G401.6 (cell line): ENCODE data around the gene NPEPPS.
"Not testable (repeated sequence)": the region's sequence is repeated elsewhere in the genome, so short reads cannot be mapped to it uniquely, and the experiment has no call there.

Source experiments
- FAIRE-seq: peaks from 2 replicates; lab custom pipeline; 2012; peaks lifted over from hg19 to GRCh38; lab: Jason Lieb, UNC

NPEPPS gene

DNA sequence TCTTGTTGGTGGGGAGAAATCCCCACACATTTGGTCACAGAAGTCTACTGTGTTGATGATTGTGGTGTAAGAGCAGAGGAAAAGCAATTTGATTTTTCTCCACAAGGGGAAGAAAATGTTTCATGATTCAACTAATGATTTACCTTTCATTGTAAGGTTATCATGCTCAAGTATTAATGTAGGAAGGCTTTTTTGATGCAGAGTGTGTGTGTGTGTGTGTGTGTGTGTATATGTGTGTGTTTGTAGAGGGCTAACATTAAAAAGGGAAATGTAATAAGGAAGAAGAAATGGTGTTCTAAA is 31.4 kb downstream of the NPEPPS start:
- FAIRE-seq, result peak; percentile 83

DNA sequence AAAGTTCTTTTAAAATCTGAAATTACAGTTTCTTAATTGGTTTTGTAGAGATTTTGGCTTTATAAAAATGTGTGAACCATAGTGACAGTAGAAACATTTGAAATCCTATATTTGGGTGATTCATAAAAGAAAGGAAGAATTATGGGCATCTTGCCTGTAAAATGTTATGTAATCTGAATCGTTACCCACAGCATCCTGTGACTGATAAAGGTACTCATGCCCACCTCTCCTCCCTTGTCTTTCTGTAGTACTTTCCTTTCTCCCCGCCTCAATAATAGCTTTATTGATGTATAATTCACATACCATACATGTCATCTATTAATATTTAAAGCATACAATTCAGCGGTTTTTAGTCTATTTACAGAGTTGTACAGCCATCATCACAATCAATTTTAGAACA is 36.4 kb downstream of the NPEPPS start:
- FAIRE-seq, result not testable (repeated sequence)

DNA sequence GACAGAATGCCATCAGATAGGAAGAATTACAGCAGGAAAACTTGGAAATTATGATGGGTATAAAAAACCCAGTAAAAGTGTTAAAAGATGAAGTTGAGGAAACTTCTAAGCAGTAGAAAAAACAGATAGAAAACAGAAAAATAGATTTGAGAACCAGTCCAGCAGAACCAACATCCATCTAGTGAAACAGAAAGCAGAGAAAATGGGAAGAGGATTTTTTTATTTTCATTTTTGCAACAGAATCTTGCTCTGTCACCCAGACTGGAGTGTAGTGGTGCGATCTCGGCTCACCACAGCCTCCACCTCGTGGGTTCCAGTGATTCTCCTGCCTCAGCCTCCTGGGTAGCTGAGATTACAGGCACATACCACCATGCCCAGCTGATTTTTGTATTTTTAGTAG is 41.7 kb downstream of the NPEPPS start:
- FAIRE-seq, result peak; percentile 46

DNA sequence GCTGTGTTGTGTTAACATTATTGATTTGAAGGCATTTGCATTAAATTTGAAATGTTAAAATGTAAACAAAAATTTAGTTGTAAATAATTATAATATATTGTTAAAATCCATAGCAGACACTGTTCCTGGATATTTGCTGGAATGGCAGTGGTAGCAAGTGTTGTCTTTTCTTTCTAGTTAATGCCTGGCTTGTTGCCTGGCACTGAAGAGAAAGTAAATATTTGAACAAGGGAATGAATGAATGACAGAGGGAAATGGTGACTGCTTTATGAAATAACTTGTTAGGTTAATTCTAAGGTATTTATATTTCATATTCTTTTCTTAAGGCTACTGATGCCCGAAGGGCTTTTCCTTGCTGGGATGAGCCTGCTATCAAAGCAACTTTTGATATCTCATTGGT is 51.5 kb downstream of the NPEPPS start:
- FAIRE-seq, result peak; percentile 88

DNA sequence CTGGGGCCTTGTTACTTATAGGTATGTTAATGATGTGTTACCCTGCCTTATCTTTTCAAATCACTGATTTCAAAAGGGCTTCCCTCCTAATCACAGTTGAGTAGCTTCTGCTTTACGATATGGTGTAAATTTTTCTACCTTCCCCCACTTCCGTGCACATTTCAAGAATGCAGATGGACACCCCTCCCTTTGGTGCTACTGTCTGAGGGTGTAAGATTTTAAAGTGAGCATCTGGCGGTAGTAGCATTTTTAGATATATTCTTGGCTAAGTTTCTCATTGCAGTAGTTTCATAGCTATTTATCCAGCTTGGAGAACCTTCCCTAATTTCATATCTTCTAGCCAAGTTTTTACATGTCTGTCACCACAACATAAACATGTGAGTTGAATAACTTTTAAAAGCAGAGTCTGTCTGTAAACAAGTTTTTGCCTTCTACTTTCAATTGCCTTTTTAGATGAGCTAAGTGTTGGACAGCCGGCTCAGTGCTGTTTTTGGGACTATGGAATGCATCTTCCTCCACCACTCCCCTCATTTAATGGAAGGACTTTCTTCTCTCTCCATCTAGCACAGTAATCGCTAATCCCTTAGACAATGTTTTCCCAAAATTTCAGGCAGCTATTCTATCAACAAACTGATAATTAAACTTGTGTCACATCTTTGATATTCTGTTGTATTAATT is 55.6 kb downstream of the NPEPPS start:
- FAIRE-seq, result peak; percentile 66

DNA sequence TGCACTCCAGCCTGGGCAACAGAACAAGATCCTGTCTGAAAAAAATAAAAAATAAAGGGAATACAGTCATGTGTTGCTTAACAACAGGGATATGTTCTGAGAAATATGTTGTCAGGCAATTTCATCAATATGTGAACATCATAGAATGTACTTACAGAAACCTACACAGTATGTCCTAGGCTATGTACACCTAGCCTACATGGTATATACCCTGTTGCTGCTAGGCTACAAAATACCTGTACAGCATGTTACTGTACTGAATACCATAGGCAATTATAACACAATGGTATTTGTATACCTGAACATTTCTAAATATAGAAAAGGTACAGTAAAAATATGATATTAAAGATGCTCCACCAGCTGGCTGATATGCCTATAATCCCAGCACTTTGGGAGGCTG is 62.6 kb downstream of the NPEPPS start:
- not testable (repeated sequence) for FAIRE-seq

DNA sequence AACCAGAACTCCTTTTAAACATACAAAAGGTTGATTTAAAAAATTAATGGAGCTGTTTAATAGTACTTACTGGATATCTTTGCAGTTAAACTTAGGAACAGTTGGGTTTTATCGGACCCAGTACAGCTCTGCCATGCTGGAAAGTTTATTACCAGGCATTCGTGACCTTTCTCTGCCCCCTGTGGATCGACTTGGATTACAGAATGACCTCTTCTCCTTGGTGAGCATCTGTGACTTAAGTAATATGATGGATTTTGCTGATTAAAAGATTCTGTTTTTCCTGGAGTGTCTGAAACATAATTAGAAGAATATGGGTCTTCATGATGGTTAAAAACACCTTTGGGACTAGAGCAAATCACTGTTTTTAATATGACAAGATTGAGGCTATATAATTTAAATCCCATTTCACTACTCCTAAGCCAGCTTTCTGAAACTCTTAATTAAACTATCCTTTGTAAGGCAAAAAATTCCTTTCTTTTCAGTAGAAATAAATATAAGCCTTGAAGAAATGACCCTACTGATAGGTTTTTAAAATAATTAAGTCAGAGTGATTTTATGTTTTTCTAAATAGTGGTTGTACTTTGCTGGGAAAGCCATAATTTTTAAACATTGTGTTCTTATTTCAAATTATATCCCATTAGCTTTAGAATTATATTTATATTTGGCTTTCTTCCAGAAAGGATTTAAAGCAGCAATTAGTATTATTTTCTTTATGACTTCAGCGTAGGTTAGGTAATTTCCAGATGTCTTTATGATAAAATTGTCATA is 73.1 kb downstream of the NPEPPS start:
- FAIRE-seq, result peak; percentile 78

DNA sequence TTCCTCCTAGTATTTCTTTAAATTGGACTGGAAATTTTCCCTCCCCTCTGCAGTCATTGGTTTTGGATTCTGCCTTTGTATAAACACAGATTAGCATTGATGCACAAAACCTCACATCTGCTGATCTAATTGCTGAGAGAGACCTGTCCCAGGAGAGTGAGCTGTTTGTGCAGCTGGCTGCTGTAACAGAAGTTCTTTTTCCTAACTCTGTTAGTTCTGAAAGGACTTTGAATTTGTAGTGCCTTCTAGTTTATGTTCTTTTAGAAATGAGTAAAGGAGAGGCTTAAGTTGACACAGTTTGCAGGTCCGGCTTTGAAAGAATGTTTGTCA is 73.7 kb downstream of the NPEPPS start:
- FAIRE-seq, result no peak

DNA sequence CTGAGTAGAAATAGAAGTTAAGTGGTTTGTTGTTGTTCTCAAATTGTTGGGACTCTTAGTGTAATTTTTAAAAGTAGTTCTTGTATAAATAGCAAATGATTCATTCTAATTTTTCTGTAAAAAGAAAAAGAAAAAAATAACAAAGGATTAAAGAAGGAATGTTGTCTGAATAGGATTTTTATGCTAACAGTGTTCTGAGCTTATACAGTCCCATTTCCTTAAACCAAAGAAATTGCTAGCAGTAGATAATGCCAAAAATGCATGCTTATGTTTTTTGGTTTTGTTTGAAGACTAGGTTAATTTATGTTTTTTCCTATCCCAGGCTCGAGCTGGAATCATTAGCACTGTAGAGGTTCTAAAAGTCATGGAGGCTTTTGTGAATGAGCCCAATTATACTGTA is 74.1 kb downstream of the NPEPPS start:
- FAIRE-seq, result no peak

DNA sequence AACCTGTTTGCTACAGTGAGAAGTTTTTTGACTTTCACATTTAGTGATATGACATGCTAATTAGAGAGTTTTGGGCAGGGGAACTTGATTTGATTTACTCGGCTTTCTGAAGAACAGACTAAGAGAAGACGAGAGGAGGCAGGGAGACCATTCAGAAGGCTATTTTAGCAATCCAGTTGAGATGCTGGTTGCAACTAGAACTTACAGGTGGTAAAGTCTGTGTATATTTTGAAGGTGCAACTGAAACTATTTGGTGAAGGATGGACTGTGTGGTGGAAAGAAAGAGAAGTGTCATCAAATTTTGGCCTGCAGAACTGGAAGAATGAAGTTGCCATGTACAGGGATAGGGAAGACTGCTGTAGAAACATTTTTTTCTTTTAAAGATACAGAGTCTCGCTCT is 76.6 kb downstream of the NPEPPS start:
- FAIRE-seq, result no peak

DNA sequence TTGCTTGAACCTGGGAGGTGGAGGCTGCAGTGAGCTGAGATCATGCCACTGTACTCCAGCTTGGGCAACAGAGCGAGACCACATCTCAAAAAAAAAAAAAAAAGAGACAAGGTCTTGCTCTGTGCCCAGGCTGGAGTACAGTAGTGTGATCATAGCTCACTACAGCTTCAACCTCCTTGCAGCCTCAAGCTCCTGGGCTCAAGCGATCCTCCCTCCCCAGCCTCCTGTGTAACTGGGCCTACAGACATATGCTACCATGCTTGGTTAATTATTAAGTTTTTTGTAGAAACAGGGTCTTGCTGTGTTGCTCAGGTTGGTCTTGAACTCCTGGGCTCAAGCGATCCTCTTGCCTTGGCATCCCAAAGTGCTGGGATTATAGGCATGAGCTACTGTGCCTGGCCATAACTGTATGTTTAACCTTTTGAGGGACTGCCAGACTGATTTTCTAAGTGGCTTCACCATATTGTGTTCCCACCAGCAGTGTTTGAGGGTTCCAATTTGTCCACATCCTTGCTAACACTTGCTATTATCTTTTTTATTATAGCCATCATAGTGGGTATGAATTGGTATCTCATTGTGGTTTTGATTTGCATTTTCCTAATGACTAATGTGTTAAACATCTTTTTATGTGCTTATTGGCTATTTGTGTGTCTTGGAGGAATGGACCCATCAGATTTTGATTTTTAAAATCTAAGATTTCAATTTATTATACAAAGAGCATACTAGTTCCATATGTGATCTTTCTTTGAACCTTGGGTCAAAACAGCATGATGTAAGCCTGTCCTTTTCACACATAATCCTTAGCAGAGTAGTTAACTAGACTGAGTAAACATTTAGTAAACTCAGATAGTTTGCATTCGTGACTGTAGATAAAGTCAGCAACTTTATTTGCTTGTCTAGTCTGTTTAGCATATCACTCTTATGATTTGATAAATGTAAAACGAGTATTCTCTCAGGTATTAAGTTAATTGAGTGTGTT is 80.8 kb downstream of the NPEPPS start:
- FAIRE-seq, result no peak

DNA sequence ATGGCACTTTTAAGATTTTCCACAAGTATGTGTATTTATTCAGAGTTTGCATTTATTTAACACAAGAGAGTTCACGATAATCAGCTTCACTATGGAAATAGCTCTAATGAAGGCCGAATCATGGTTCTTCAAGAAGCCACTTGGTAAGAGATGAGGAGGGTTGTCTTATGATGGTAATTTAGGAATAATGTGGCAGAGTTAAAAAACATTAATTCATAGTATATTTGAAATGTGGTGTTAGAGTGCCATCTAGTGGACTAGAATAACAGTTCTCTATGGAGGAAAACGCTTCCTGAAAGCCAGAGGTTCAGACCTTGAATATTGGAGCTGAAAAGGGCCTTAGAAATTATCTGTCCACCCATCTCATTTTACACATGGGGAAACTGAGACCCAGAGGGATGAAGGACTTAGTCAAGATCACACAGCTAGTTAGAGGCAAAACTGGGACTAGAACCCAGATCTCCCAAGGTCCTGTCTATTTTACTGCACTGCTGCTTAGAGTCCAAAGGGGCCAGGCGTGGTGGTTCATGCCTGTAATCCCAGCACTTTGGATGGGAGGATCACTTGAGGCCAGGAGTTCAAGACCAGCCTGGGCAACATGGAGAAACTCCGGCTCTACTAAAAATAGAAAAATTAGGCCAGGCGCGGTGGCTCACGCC is 85.0 kb downstream of the NPEPPS start:
- FAIRE-seq, result peak; percentile 94

DNA sequence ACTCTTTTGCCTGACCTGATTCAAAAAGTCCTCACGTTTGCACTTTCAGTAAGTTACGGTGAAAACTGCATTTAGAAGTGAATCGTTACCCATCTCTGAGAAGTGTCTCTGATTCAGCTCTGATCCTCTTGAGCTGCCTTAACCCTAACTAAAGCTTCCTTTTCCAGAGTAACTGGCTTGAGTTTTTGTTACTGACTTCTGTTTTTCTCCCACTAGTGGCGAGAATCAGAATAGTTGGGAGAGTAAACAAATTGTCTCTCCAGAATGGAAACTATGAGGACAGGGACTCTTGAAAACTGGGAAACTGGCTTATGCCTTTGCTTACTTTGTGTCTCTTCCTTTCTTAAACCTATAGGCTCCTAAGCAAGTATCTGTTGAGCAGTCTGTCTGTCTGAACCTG is 87.5 kb downstream of the NPEPPS start:
- FAIRE-seq, result peak; percentile 89

DNA sequence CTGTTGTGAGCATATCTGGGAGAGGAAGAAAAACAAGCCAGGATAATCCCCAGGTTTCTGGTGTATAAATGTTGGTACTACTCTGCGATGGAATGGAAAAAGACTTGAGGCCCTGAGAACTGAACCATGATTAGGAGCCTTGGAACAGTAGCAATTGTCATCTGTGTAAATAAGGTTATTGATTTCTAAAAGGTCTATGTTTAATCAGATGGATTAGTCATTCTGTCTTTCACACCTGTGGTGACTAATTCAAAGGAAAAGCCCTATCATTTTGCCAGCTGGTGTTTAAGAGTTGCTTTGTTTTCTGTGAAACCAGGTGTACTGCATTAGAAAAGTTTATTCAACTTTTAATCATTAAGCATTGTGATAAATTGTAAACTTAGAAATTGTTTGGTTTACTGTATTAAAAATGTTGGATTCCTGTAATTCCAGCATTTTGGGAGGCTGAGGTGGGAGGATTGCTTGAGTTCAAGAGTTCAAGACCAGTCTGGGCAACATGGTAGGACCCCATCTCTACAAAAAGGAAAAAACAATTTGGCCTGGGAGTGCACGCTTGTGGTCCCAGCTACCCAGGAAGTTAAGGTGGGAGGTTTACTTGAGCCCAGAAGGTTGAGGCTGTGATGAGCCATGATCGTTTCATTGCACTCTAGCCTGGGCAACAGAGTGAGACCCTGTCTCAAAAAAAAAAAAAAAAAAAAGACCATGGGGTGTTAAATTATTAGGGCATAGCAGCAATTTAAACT is 89.8 kb downstream of the NPEPPS start:
- no peak for FAIRE-seq

DNA sequence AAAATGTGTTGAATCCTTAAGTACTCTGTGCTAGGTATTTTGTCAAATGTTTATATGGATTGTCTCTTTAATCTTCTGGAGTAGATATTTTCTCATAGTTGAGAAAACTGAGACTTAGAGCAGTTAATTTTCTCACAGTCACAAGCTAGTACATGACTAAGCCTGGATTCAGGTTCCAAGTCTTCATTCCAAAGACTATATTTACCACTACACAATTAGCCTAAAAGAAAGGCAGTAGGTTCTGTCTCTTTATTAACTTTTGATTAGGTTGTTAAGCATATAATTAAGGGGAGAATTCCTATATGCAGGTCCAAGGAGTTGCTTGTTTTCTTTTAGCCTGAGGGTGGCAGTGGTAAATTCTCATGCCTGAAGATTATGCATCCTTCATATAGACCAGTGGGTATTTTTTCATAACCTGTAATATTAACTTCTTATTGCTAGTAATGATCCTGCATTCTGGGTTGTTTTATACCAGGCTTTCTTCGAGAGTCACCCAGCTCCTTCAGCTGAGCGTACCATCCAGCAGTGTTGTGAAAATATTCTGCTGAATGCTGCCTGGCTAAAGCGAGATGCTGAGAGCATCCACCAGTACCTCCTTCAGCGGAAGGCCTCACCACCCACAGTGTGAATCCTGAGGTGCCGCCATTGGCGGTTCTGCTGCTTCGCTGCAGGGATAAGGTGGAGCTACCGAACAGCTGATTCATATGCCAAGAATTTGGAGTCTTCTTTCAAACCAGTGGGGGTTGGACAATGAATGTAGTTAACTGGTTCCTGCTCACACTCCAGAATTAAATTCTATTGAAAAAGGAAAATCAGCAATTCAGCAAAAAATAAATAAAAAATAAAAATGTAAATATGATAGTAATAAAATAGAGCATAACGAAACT is 90.6 kb downstream of the NPEPPS start:
- FAIRE-seq, result peak; percentile 99

DNA sequence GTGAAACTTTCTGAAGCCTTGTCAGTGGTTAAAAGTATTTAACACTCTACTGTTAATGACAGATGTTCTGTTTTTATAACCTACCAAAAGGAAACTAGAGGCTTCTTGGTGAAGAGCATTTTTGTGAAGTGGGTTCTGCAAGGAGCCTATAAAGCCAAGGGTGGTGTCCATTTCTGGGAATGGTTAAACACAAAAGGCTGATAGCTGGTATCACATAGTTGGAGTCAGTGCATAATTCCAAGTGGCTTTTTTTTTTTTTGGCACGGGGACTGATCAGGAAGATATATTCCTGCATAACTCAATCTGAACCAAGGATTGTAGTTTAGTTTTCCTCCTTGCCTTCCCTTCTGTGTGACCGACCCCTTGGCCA is 91.3 kb downstream of the NPEPPS start:
- FAIRE-seq, result no peak

DNA sequence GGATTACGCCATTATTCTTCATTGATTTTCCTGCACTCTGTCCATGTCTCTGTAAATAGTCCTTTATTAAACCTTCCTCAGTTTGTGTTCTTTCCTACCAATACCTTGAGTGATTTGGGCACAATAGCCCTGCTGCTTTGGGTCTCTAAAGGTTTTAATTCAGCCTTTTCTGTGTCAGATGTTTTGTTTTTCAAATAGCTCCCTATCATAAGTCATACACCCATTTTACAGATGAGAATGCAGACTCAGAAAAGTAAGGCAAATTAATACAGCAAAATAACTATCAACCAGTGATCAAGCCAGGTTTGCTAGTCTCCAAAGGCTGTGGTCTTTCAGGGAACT is 93.8 kb downstream of the NPEPPS start:
- no peak for FAIRE-seq

DNA sequence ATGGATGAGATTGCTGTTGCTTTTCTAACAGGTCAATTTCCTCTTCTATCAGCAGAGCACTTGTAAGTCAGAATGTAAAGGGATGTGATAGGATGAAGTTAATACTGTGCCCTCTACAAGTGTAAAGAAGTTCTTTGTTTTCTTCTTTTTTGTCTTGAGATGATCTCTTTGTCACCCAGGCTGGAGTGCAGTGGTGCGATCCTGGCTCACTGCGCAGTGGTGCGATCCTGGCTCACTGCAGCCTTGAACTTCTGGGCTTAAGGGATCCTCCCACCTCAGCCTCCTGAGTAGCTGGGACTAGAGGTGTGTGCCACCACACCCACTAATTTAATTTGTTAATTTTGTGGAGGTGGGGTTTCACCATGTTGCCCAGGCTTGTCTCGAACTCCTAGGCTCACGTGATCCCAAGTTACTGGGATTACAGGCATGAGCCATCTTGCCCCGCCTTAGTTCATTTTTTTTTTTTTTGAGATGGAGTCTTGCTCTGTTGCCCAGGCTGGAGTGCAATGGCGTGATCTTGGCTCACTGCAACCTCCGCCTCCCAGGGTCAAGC is 97.2 kb downstream of the NPEPPS start:
- no peak for FAIRE-seq

DNA sequence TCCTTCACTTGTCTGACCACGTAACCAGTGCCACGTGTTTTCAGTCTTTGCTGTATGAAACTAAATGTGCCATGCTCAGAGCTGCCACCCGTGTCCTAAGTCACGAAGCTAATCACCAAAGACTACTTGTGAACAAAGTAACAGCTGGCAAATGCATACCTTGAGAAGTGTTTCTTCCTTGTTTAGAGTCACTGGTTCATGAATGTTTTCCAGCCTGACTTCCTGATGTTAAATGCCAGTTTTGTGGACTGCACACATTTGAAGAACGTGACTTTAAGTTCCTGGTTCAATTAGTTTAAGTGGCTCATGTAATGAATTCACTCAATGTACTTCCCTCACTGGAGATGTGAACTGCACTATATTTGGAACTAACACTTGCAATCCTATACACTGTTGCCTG is 98.9 kb downstream of the NPEPPS start:
- FAIRE-seq, result no peak

DNA sequence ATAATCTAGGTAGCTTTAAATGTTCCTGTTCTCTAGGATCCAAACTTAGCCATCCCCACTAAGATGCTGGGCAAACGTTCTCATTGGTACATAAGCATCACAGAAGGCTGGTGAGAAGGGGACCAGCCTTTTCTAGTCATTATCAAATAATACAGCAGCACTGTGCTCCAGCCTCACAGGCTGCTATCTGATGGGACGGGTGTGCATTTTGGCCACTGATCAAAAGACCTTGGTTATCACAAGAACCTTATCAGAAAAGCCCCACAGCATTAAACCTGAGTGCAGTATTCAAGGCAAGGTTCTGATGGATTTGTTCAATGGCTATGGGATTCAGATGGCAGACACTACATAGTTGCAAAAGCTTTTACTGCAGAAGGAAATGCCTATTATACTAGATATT is 99.7 kb downstream of the NPEPPS start:
- FAIRE-seq, result no peak

DNA sequence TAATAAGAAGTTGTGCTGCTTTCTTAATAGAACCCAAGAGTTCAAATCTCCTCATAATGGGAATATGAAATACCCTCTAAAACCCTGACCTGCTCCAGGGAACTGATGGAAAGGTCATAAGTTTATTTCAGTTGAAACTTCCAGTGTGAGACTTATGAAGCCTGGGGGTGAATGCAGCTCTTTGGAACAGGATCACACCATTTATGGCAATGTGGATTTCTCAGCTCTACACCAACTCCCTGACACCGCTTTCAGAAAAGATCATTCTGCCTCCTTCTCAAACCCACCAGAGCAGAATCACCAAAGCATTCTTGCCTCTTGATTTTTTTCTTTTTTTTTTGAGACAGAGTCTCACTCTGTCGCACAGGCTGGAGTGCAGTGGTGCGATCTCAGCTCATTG is 102.1 kb downstream of the NPEPPS start:
- no peak for FAIRE-seq
